Measurements from ENCODE around the gene ABCC12.

The ABCC12 gene

DNA sequence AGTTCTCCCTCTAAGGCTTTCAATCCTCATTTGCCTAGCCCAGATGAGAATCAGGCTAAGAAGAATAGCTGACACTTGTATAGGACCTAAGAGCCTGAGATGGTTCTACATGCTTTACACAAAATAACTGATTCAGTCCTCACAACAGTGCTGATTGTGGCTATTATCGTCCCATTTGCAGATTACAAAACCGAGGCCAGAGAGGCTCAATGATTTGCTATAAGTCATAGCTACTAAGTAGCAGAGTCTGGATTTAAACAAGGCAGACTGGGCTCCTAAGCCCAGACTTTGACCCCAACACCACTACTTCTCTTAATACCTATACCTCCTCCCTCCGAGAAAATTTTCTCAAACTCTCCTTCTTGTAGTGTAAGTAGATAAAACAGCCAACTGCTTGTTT, 23.1 kb downstream of the ABCC12 start:
- no peak for DNase-seq (ENCODE audit: low read depth, low spot score)

DNA sequence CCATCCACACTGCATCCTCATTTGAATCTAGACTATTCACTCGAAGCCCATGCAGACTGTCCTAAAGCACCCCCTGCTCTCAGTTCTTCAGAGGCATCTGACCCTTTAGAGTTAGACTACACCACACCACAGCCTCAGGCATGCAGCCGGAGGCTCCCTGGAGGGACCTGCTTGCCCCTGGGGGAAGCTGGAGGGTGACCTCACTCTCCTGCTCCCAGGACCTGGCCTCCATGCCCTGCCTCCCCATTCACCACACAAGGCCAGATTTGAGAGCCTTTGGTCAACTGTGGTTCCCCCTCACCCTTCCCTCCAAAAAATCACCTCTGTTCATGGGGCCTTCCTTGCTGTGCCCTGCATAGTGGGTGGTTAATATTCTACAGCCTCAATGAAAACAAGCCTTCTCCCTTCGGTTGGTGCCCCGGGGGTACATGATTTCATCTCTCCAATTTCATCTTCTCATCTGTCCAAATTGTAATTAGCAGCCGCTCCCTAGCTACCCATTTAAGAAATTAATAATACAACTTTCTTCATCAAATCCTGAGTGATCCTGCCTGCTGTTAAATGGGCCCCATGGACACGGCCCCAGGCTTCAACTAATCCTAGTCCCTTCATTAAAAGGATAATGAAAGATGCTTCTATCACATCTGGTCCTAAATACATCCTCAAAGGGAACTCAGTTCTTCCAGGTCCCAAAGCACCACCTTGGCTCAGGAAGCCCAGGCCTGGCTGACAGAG, 24.4 kb downstream of the ABCC12 start:
- DNase-seq (ENCODE audit: low read depth, low spot score) = no peak

GRCh38 chr16:48129926-48130325, 25.9 kb downstream of the ABCC12 start:
- no peak for DNase-seq (ENCODE audit: low read depth, low spot score)

- no peak for DNase-seq (ENCODE audit: low read depth, low spot score)
These were observed 27.0 kb downstream of the ABCC12 start for GRCh38 chr16:48128769-48129168.

DNA sequence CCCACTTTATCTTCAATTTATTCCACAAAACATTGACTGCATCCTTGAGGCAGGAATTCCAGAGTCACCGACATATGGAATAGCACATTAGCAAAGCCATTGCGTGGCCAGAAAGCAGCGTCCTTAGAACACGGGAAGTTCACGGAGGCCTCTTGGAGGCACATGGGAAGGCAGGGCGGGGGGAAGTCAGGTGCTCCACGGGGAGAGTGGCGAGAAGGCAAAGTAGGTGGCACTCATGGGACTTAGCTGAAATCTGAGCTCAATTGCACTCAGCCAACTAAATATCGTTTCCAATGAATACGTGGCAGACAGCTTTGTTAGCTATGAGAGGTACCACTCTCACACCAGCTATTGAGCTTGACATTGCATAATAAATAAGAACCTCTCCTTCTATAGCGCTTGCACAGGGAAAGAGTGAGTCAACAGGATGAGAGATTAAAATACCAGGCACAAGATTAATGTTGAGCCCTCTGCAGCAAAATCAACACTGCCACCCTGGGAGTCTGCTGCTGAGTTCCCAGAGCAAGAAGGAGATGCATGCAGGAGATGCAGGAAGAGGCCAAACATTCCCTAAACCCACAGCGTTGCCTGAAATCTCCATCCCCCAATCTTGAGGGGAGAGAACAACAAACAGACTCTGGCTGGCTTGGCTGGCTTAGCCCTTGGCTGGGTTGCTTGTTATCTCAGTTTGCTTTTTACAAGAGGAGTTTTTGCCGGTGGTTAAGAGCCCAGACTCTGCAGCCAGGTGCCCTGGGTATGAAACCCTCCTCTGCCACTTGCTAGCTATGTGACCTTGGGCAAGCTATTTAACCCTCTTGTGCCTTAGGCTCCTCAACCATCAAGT, 28.8 kb downstream of the ABCC12 start:
- DNase-seq (ENCODE audit: low read depth, low spot score) = peak; percentile 64

- no peak for DNase-seq (ENCODE audit: low read depth, low spot score)
These were observed 29.9 kb downstream of the ABCC12 start for GRCh38 chr16:48125888-48126287.

- no peak for DNase-seq (ENCODE audit: low read depth, low spot score)
These were observed 31.5 kb downstream of the ABCC12 start for GRCh38 chr16:48124266-48124665.

DNA sequence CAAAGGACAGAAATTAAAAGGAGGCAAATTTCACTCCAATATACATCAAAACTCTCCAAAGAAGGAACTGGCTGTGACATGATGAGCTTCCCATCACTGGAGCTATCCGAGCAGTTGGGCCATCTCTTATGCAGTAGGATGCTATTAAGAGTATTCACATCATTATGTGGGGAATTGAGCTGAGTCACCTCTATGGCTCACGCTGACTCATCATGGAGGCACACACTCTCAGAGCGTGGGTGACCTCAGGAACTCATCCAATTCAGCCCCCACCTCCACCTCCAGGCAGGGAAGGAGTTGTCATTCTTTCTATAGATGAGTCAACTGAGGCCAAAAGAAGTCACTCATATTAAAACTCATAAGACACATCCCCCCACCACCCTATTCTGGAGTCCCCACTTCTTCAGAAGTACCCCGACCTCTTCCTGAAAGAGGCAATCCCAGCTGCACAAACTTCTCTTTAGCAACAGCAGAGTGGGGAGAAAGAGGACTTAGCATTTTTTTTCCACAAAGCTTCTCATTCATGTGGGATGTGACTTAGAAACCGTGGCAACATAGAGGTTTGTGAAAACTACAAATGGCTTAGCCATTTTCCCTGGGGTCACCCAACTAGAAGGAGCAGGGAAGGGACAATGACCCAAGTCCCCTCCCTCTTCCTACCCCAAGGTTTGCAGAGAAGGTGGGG, 32.5 kb downstream of the ABCC12 start:
- DNase-seq (ENCODE audit: low read depth, low spot score) = peak; percentile 23

GRCh38 chr16:48121276-48121675, 34.5 kb downstream of the ABCC12 start:
- no peak for DNase-seq (ENCODE audit: low read depth, low spot score)

- no peak for DNase-seq (ENCODE audit: low read depth, low spot score)
These were observed 37.0 kb downstream of the ABCC12 start for GRCh38 chr16:48118841-48119240.

GRCh38 chr16:48117217-48118105, 38.3 kb downstream of the ABCC12 start:
- DNase-seq (ENCODE audit: low read depth, low spot score) = peak; percentile 95

DNA sequence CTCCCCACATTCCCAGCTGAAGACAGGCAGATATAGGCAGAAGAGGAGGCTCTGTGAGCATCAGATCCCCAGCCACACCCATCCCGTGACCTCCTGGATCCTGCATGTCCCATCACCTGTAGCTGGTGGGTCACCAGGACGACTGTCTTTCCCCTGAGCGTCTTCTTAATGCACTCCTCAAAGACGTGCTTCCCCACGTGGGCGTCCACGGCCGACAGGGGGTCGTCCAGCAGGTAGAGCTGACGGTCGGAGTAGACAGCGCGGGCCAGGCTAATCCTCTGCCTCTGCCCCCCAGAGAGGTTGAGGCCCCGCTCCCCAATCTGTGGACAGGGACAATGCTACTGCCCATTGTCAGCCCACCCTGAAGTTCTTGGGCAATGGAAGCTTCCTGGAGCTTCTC, 40.5 kb downstream of the ABCC12 start:
- no peak for DNase-seq (ENCODE audit: low read depth, low spot score)

GRCh38 chr16:48114410-48114809, 41.4 kb downstream of the ABCC12 start:
- DNase-seq (ENCODE audit: low read depth, low spot score) = no peak

DNA sequence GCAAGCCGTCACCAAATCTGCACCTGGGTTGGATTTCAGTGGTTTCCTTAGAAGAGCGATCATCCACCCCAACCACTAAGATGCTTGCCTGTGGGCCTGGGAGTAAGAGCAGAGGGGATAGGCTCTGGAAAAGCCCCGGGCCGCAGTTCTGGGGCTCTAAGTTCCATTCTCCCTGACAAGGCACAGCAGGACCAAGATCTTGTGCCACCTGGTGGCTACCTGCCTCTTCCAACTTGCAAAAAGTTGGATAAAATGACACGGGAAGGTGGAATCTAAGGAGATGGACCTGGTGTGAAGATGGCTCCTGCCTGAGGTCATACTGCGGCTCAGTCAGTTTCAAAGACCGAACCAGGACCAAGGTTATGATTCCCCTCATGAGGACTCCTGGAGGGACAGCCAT, 42.3 kb downstream of the ABCC12 start:
- peak; percentile 57 for DNase-seq (ENCODE audit: low read depth, low spot score)

DNA sequence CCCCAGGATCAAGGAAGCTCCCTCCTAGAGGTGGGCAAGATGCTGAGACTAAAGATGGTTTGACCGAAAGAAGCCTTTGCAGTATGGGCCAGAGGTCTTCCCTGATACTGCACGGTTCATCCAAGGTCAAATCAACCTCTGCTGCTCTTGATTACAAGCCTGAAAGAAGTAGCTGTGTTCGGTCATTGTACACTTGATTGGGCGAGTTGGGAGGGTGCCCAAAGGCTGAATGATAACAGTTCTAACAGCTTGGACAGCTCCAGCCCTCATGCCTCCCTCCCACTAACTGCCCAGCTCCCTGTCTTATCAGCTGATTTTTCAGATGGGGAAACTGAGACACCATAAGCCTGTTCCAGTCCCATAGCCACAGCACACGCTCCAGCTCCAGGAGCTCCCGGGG, 42.8 kb downstream of the ABCC12 start:
- DNase-seq (ENCODE audit: low read depth, low spot score) = no peak

GRCh38 chr16:48112600-48112999, 43.2 kb downstream of the ABCC12 start:
- DNase-seq (ENCODE audit: low read depth, low spot score) = no peak

GRCh38 chr16:48110982-48111381, 44.8 kb downstream of the ABCC12 start:
- no peak for DNase-seq (ENCODE audit: low read depth, low spot score)

DNA sequence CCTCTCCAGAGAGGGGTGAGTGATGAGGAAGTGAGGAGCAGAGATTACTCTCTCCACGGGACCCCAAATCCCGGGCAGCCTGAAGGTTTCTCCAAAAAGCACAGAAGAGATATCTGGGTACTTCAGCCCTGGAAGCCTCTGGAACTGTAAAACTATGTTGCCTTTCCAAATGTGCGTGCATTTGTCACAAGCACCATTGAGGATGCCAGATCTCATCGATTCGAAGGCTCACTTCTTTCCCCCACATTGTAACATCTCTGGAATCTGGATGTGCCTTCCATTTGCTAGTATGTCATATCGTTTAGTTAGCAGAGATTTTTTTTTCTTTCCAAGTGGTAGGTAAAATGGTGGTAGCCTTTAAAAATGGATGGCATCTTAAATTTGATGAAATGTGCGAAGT, 45.8 kb downstream of the ABCC12 start:
- DNase-seq (ENCODE audit: low read depth, low spot score) = no peak

DNA sequence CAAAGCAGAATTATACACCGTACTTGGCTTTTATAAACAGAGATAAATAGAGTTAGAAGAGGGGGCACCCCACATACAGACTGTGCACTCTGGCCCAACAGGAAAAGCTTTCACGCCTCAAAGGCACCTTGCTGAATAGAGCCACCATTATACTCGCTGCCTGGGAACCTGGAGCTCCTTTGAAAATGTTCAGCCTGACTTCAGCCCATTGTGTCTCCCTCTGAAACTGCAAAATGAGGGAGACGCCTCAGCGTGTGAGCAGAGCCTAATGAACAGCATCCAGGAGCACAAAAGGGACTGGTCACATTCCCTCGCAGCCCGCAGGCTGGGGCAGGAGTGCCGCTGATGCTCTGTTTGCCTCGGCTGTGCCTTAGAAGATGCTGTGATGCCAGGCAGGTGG, 46.3 kb downstream of the ABCC12 start:
- DNase-seq (ENCODE audit: low read depth, low spot score) = no peak

GRCh38 chr16:48106446-48106845, 49.3 kb downstream of the ABCC12 start:
- no peak for DNase-seq (ENCODE audit: low read depth, low spot score)
